SU-DHL-6 (cell line): ENCODE results near the gene ZNF362.

Experiments
- EZH2phosphoT487 ChIP-seq: fragments of 200-600 bp; sonication (generic), shearing (Covaris generic); conservative IDR thresholded peaks from 2 replicates; pipeline ENCODE4 v1.6.1; 2018; ENCODE audit warnings: mild to moderate bottlenecking, antibody characterized with exemption, low read length, moderate library complexity, mixed read lengths
- TF ChIP-seq, protein P1 (sequence below): fragments of 200-600 bp; sonication (generic); IDR thresholded peaks from one replicate; pipeline ENCODE4 v1.5.1; 2017; ENCODE audit warnings: antibody characterized with exemption, mild to moderate bottlenecking, low read length, moderate library complexity; ENCODE audit not compliant: insufficient read depth, poor library complexity, severe bottlenecking

- TF ChIP-seq, protein P1, sequence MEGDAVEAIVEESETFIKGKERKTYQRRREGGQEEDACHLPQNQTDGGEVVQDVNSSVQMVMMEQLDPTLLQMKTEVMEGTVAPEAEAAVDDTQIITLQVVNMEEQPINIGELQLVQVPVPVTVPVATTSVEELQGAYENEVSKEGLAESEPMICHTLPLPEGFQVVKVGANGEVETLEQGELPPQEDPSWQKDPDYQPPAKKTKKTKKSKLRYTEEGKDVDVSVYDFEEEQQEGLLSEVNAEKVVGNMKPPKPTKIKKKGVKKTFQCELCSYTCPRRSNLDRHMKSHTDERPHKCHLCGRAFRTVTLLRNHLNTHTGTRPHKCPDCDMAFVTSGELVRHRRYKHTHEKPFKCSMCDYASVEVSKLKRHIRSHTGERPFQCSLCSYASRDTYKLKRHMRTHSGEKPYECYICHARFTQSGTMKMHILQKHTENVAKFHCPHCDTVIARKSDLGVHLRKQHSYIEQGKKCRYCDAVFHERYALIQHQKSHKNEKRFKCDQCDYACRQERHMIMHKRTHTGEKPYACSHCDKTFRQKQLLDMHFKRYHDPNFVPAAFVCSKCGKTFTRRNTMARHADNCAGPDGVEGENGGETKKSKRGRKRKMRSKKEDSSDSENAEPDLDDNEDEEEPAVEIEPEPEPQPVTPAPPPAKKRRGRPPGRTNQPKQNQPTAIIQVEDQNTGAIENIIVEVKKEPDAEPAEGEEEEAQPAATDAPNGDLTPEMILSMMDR, result no peak
- no peak for TF ChIP-seq EZH2phosphoT487
These were observed 31.0 kb downstream of the ZNF362 start for GRCh38 chr1:33287317-33287716.
